SU-DHL-6 (cell line): ENCODE measurements around the gene SOD1.

Source experiments
- H2AFZ ChIP-seq: fragments of 200-600 bp; sonication (generic); 2 replicates; pipeline ENCODE4 v1.6.1; 2014; ENCODE audit warnings: low read depth, mild to moderate bottlenecking, moderate library complexity, mixed read lengths, antibody characterized with exemption, low read length; ENCODE audit not compliant: severe bottlenecking
- H3F3A ChIP-seq: fragments of 200-600 bp; shearing (Covaris generic); 2 replicates; pipeline ENCODE4 v1.6.0; 2016; ENCODE audit warnings: antibody characterized with exemption, mild to moderate bottlenecking; ENCODE audit not compliant: insufficient read depth
- H3K27ac ChIP-seq: fragments of 200-600 bp; sonication (generic); 2 replicates; pipeline ENCODE4 v1.5.1; 2016; ENCODE audit warnings: low read depth, mild to moderate bottlenecking, low read length, moderate library complexity, mixed read lengths
- H3K27me3 ChIP-seq: fragments of 200-600 bp; sonication (generic), shearing (Covaris generic); 2 replicates; pipeline ENCODE4 v1.6.0; 2014; ENCODE audit warnings: mild to moderate bottlenecking, low read length
- H3K36me3 ChIP-seq: fragments of 200-600 bp; sonication (generic); 2 replicates; pipeline ENCODE4 v1.6.1; 2014; ENCODE audit warnings: mild to moderate bottlenecking, low read length, mixed read lengths
- H3K4me2 ChIP-seq: fragments of 300-600, 200-600 bp; shearing (Covaris generic), sonication (generic); 2 replicates; pipeline ENCODE4 v1.6.0; 2014; ENCODE audit warnings: low read length, low read depth, mild to moderate bottlenecking; ENCODE audit not compliant: poor library complexity, severe bottlenecking
- H3K4me3 ChIP-seq: fragments of 200-600 bp; sonication (generic); 2 replicates; pipeline ENCODE4 v1.5.1; 2014; ENCODE audit warnings: antibody characterized with exemption, low read length, mild to moderate bottlenecking, mixed read lengths; ENCODE audit not compliant: insufficient read depth, poor library complexity, severe bottlenecking
- H3K79me2 ChIP-seq: fragments of 200-600 bp; sonication (generic); 2 replicates; pipeline ENCODE4 v1.6.1; 2014; ENCODE audit warnings: mild to moderate bottlenecking, low read length, moderate library complexity; ENCODE audit not compliant: insufficient read depth
- H3K9ac ChIP-seq: fragments of 200-600 bp; sonication (generic); 2 replicates; pipeline ENCODE4 v1.7.0; 2014; ENCODE audit warnings: mild to moderate bottlenecking, low read length
- H3K9me2 ChIP-seq: fragments of 200-600 bp; sonication (generic); replicated peaks from 2 replicates; pipeline ENCODE4 v1.6.1; 2014; ENCODE audit warnings: low read length; ENCODE audit not compliant: insufficient read depth
- H3K9me3 ChIP-seq: fragments of 200-600 bp; sonication (generic); 2 replicates; pipeline ENCODE4 v1.6.1; 2014; ENCODE audit warnings: low read length, mixed read lengths; ENCODE audit not compliant: insufficient read depth
- H4K20me1 ChIP-seq: fragments of 200-600 bp; sonication (generic); 2 replicates; pipeline ENCODE4 v1.6.1; 2014; ENCODE audit warnings: low read depth, mild to moderate bottlenecking, antibody characterized with exemption, low read length, moderate library complexity, mixed read lengths
- CTCF ChIP-seq: fragments of 200-600 bp; sonication (generic); IDR thresholded peaks from one replicate; pipeline ENCODE4 v1.5.1; 2017; ENCODE audit warnings: antibody characterized with exemption, mild to moderate bottlenecking, low read length, moderate library complexity; ENCODE audit not compliant: insufficient read depth, poor library complexity, severe bottlenecking
- EZH2phosphoT487 ChIP-seq: fragments of 200-600 bp; sonication (generic), shearing (Covaris generic); conservative IDR thresholded peaks from 2 replicates; pipeline ENCODE4 v1.6.1; 2018; ENCODE audit warnings: mild to moderate bottlenecking, antibody characterized with exemption, low read length, moderate library complexity, mixed read lengths

SOD1 gene

GRCh38 chr21:31614705-31615104, 44.8 kb upstream of the SOD1 start:
- Histone ChIP-seq H3F3A (no peaks in the 10 kb centered on the region), H3K4me3 (no peak overlapping the region), H4K20me1 (no peaks in the 10 kb centered on the region), H3K4me2 (no peak overlapping the region), H3K36me3 (no peaks in the 10 kb centered on the region), H3K79me2 (no peaks in the 10 kb centered on the region), H3K9ac (no peak overlapping the region), H3K27ac (no peak overlapping the region), H3K27me3 (no peaks in the 10 kb centered on the region), H3K9me3 (no peaks in the 10 kb centered on the region), H3K9me2 (no peaks in the 10 kb centered on the region), H2AFZ (no peak overlapping the region)
- TF ChIP-seq CTCF: no peak

- Histone ChIP-seq H3F3A (no peaks in the 10 kb centered on the region), H4K20me1 (no peaks in the 10 kb centered on the region), H3K4me2 (no peak overlapping the region), H3K27me3 (no peaks in the 10 kb centered on the region), H3K9me3 (no peaks in the 10 kb centered on the region), H3K9ac (no peak overlapping the region), H3K4me3 (no peak overlapping the region), H2AFZ (no peak overlapping the region), H3K79me2 (no peaks in the 10 kb centered on the region), H3K9me2 (no peaks in the 10 kb centered on the region), H3K36me3 (no peaks in the 10 kb centered on the region), H3K27ac (no peak overlapping the region)
- TF ChIP-seq CTCF (no peak), EZH2phosphoT487 (no peak)
These were observed 43.3 kb upstream of the SOD1 start for GRCh38 chr21:31616216-31616615.

- H3K9me3 ChIP-seq: no peaks in the 10 kb centered on the region
- H3K9me2 ChIP-seq: no peaks in the 10 kb centered on the region
- TF ChIP-seq EZH2phosphoT487: no peak
- no peak for TF ChIP-seq CTCF
- no peaks in the 10 kb centered on the region for H3K27me3 ChIP-seq
- no peaks in the 10 kb centered on the region for H3K36me3 ChIP-seq
- H3K4me3 ChIP-seq: no peak overlapping the region
- H2AFZ ChIP-seq: no peak overlapping the region
- H3K9ac ChIP-seq: no peak overlapping the region
- H4K20me1 ChIP-seq: no peaks in the 10 kb centered on the region
- H3F3A ChIP-seq: no peaks in the 10 kb centered on the region
- no peaks in the 10 kb centered on the region for H3K79me2 ChIP-seq
- H3K27ac ChIP-seq: no peak overlapping the region
- no peak overlapping the region for H3K4me2 ChIP-seq
These were observed 40.6 kb upstream of the SOD1 start for GRCh38 chr21:31618696-31619430.
